Measurements from ENCODE around the gene HSF4.

The HSF4 gene

DNA sequence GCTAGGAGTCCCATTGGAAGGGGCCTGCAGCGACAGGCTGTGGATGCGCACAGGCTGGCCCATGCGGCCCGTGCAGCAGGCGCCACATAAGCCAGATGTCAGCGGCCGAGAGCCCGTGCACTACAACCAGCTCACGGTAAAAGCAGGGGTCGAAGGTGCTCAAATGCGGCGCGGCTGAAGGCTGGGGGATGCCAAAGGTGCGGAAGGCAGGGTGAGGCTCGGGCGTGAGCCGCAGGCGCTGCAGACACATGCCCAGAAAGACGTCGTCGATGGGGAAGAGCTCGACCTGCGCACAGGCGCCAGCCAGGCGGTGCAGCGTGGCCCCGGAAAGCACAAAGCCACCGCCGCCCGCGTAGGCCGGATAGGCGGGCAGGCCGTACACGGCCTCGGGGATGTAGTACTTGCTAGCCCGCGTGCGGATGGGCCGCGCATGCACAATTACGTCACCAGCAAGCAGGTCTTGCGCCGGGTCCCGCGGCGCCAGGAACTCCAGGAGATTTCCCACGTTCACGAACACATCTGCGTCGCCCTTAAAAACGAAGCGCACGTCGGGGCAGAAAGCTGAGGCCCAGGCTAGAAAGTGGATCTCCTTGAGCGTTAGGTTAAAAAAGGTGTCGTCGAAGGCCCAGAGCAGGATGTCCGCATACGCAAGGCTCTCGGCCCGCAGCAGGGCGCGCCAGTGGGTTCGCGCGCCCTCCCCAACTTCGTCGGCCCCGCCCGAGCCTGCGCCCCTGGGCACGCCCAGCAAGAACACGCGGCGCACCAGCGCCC lies 15.1 kb upstream of the HSF4 start:
- no peak for FAIRE-seq
- no peak for DNase-seq (ENCODE audit: insufficient read length, low spot score)

DNA sequence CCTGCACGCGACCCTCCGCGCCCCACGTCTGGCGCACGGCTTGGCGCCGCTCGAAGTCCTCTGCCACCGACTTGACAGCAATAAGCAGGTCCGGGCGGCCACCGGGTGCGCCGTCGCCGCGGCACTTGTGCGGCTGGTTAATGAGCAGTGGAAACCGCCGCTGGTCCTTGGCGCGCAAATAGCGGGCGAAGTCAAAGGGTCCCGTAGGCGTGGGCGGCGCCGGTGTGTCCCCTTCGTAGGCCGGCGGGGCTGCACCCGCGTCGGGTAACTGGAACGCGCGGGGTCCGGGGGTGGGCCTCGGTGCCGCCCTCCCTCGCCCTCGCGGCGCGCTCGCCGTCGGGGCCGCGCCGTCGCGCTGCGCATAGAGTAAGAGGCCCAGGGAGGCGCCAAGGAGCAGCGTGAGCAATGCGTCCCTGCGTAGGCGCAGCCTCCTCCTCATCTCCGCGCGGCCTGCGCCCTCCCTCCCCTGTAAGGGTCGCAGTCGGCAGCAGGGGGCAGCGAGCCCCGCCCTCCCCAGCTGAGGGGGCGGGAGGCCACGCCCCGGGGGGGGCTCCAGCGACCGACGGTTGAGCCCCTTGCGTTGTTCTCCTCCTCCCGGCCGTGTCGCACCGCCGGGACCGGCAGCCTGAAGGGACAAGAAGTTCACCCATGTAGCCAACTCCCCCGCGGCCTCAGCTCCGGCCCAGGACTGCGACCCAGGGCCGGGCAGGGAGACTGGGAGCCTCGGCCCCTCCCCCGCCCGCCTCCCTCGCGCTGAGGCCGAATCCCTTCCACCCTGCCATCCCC lies 14.3 kb upstream of the HSF4 start:
- no peak for DNase-seq (ENCODE audit: insufficient read length, low spot score)
- peak; percentile 71 for FAIRE-seq

DNA sequence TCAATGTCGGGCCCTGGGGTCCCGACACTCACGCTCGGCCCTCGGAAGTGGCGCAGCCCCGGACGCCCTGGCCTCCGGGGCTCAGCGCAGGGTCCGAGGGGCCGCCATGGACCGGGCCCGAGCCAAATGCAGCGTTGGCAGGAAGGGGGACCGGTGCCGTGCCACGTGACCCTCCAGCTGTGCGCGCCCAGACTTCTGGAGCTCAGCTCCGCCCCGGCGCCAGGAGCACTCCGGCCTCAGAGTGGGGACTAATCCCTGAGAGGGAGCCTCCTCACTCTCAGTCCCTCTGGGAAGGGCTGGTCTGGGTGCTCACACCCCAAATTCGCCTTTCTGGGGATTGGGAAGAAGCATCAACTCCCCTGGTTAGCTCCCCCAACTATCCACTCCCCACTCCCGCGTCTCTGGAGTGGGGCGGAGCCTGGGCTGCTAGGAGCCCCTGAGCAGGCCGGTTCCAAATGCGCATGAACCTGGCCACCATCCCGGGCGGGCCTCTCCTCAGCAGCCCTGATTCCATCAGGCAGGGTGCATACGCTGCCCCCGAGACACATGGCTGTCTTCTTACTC lies 13.6 kb upstream of the HSF4 start, which contains the start of gene B3GNT9:
Gene B3GNT9 (minus strand): TSS at position 166 of the 564 bp plus-strand sequence. CDS start 513 bp downstream, outside the sequence.
- FAIRE-seq = peak; percentile 57

DNA sequence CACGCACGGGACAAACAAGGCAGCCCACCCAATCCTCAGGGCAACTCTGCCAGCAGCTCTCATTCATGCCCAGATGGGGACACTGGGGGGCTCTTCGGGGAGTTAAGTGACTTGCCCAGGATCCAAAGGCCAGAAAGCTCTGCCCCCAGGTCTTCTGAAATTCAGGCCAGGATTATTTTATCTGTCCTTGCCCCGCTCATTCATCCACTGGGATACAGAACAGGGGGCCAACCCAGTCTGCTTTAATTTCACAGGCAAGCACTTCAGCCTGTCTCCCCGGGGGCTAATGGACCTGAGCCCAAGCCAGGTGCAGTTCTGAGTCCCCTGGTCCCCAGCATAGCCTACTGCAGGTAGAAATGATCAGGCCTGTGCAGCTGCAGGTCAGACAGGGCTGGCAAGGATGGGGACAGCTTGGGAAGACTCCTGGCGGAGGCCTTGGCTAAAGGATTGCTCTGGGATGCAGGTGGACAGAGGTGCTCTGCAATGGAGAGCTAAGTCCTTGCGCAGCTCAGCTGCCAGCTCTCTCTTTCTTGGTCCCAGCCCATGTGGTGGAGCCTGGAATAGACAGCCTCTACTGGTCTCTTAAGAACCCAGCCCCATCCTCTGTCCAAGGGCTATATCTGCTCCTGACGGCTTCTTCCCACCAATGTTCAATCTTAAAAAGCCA lies 13.0 kb upstream of the HSF4 start:
- no peak for DNase-seq (ENCODE audit: insufficient read length, low spot score)
- no peak for FAIRE-seq

More for the DNA sequence above, 13.6 kb upstream of the HSF4 start, which contains the start of gene B3GNT9:
- no peak for DNase-seq (ENCODE audit: insufficient read length, low spot score)

DNA sequence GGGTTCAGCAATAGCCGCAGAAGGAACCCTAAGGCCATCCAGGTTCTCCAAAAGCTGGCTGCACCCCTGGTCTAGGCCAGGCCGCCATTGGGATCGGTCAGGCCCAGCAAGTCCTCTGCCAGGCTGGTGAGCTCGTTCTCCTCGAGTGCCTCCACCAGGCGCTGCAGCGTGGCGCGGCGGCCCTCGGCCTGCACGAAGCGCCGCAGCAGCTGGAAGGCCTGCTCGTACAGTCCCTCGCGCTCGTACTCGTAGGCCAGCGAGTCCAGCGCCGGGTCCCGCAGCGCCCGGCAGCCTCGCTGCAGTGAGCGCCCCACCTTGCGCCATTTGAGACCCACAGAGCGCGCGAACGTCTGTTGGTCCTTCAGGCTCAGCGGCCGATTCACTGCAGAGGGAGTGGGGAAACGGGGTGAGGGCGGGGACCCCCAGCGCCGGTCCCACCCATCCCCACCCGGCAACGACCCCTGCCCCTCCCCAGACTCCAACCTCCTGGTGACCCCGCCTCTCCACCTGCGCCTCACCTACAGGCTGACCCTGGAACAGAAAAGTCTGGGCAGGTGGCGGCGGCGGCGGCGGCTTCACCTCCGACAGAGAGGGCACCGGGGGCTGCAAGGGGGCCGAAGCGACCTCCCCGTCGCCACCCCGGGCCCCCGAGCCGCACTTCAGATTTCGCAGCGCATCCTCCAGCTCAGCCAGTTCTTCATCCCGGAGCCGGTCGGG lies 9.8 kb upstream of the HSF4 start:
- FAIRE-seq = no peak
- DNase-seq (ENCODE audit: insufficient read length, low spot score) = no peak

DNA sequence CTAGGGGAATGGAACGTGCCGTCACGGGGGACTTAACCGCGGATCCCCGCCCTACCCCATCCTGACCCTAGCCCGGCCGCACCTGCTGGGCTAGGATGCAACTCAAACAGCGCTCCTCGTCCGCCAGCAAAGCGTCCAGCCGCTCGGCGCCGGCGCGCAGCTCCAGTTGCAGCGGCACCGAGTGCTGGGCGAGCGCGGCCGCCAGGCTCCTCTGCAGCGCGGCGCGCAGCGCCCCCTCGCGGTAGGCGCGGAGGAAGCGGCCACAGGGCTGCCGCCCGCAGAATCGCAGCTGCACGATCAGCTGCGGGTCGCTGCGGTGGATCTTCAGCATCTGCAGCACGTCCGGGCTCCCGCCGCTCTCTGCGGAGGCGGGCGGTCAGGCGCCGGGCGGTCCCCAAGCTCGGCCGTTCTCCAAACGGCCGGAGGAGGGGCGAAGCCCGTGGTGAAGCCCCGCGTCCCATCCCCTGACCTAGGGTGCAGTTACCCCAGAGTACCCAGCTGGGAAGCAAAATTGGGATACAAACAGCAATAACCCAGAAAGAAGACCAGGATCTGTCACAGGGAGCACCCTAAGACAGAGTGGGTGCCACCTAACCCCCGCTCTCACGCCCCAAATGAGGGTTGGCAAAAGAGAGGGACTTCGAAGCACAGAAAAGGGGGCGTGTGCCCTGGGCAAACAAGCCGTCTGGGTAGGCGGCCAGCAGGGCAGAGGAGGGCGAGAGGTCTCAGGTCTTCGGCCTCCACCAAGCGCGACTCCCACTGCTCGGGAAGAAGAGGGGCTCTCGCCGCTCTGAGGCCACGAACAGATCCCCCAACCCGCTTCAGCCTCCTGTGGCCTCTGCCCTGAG lies 9.0 kb upstream of the HSF4 start:
- DNase-seq (ENCODE audit: insufficient read length, low spot score) = peak; percentile 87
- peak; percentile 99 for FAIRE-seq

DNA sequence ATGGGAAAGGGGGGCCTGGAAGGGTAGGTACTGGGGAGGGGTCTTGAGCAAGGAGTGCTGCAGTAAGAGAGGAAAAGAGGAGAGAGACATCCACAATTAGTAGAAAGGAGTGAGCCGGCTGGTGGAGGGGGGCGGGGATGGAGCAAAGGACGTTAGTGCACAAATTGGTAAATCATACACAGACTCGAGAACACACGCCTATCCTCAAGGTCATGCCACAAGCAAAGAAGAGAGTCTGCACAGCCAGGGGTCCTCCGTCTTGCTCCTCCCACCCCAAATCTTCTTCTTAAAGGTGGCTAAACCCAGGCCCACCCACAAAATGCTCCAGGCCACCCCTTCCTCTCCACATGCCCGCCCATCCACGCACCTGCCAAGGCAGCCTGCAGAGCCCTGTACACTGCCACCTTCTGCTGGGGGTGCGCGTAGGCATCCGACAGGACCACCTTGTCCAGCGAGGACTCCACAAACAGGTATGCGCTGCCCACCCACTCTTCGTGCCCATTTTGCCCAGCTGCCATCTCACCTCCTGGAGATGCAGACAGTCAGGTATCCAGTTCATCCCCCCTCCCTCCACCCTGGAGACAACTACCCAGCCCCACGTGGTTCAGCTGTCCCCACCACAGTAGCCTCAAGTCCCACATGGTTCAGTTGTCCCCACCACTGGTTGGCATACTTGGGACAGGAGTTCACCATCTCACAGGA lies 8.3 kb upstream of the HSF4 start:
- FAIRE-seq = peak; percentile 48
- DNase-seq (ENCODE audit: insufficient read length, low spot score) = no peak

DNA sequence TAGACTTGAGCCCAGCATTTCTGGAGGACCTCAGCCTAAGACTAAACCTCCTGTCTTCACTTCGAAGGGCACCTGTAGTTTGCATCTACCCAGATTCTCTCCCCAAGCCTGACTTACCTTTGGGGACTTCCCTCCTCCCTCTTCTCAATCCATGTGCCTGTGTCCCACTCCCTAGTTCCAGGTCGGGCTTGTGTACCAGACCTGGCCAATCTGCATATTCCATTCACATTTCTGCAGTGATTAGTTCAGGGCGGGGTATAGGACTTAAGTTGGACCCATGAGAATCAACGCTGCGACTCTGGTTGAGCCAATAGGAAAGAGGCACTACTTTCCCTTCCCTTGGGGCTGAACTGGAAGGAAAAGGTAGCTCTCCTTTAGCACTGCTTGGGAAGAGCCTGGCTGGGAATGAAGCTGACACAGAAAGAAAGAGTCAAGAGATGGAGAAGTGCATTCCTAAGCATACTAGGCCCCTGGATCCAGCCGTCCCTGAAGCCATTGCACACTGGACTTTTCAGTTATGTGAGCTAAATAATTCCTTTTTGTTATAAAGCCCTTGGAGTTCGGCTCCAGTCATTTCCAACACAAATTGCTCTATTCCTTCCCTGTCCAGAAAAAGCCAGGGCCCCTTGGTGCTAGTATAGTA lies 7.3 kb upstream of the HSF4 start:
- DNase-seq (ENCODE audit: insufficient read length, low spot score) (no peak), FAIRE-seq (no peak)

DNA sequence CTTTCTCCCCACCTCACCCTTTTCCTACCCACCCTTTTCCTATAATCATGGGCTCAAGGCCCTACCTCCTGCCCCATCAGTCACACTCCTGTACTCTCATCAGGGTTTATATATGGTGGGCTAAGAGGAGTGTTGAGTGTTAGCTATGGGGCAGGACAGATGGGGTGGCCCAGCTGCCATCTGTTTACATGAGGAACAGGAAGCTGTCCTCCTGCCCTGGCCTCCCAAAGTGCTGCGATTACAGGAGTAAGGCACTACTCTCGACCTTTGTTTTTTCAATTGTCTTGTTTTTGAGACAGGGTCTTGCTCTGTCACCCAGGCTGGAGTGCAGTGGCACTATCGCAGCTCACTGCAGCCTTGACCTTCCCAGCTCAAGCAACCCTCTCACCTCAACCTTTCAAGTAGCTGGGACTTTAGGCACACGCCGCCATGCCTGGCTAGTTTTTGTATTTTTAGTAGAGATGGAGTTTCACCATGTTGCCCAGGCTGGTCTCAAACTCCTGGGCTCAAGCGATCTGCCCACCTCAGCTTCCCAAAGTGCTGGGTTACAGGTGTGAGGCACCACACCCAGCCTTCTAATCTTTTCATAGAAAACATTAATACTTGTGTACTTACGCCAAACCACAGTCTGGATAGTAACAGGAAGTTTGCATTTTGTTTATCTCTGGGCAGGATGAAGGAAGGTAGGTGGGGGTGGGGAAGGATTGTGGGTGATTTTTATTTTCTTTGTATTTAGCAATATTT lies 6.5 kb upstream of the HSF4 start:
- DNase-seq (ENCODE audit: insufficient read length, low spot score) (no peak), FAIRE-seq (no peak)

DNA sequence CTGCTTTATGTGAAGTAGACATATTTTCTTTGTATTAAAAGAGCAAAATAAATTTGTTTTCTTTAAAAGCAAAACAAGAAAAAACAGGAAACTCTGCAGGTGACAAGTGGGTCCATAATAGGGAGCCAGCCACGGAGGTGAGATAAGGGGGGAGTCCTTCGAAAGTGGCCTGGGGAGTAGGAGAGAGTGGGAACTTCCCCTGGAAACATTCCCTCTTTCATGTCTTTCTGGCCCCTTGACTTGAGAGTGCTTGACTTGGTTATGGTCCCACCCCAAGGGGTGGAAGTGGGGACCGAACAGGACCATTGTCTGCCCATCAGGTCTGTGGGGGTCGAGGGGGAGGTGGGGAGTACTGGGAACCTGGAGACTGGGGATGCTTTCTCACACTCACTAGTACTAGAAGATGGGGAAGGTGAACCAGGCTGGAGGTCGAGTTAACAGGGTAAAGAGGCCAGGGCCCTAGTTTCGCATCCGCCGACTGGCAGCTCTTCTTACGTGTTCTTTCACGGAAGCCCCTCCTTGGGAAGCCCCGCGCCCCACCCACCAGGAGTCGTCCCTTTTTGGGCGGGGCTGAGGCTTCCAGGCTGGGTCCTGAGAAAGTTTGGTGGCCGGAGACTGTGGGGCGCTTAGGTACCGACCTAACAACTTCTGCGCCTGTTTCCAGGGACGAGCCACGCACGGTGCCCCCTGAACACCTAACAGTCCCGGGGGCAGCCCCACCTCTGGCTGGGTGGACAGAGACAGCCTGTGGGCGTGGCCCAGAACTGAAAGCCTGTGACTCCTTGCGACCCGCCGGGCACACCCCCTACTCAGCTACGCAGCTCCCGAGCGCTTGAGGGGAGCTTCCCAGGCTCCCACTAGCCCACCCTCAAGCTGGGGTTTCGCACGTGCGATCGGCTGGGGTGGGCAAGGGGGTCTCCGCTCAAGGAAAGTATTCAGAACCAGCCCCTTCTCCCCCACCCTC lies 5.6 kb upstream of the HSF4 start:
- FAIRE-seq = no peak
- no peak for DNase-seq (ENCODE audit: insufficient read length, low spot score)

DNA sequence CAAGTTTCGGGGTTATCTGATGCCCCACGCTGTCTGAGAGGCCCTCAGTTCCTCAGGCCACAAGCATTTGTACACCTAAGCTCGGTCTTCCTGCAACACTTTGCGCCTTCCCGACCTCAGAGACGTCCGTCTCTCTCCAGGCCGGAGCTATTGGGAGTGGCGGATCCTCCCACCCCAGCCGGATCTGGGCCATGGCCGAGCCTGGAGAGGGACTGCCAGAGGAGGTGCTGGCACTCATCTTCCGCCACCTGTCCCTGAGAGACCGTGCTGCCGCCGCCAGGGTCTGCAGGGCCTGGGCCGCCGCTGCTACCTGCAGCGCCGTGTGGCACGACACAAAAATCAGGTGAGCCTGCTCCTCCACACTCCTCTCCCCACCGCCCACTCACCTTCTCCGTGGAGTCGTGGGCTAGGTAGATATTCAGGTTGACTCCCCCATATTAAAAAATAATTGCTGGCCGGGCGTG lies 2.9 kb upstream of the HSF4 start:
- DNase-seq (ENCODE audit: insufficient read length, low spot score) = no peak
- no peak for FAIRE-seq

DNA sequence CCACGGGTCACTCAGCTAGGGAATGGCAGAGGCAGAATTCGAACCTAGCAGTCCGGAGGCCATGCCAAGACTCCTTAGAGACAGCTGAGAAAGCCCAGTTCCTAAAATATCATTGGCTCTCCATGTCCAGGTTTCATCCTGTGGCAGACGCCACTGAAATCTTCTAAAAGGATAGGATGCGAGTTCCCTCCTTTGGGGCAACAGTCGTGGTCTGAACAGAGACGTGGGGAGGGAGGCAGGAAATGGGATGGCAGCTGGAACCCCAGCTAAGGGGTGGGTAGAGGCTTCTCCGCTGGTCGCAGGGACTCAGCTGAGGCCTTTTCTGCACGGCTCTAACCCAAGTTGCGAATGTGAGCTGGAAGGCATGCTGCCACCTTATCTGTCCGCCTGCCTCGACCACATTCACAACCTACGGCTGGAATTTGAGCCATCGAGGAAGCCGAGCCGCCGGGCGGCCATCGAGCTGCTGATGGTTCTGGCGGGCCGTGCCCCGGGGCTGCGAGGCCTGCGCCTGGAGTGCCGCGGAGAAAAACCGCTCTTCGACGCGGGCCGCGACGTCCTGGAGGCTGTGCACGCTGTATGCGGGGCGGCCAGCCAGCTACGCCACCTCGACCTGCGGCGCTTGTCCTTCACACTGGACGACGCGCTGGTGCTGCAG lies 1.9 kb upstream of the HSF4 start:
- FAIRE-seq (no peak), DNase-seq (ENCODE audit: insufficient read length, low spot score) (no peak)

DNA sequence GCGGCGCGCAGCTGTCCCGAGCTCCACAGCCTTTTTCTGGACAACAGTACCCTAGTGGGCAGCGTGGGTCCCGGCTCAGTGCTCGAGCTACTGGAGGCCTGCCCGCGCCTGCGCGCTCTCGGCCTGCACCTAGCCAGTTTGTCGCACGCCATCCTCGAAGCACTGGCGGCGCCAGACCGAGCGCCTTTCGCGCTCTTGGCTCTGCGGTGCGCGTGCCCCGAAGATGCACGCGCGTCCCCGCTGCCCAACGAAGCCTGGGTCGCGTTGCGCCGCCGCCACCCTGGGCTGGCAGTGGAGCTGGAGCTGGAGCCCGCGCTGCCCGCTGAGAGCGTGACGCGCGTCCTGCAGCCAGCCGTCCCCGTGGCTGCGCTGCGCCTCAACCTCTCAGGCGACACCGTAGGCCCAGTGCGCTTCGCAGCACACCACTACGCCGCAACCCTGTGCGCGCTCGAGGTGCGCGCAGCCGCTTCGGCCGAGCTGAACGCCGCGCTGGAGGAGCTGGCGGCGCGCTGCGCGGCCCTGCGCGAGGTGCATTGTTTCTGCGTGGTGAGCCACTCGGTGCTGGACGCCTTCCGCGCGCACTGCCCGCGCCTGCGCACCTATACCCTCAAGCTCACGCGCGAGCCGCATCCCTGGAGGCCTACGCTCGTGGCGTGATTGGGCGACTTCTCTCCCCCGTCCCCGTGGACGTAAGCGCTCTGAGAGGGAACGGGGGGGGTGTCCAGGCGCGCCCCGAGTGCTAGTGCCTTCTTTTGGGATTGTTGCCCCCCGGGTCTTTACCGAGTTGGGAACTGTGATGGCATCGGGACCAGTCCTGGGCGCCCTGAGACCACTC lies 1.2 kb upstream of the HSF4 start:
- DNase-seq (ENCODE audit: insufficient read length, low spot score) (no peak), FAIRE-seq (peak; percentile 94)

DNA sequence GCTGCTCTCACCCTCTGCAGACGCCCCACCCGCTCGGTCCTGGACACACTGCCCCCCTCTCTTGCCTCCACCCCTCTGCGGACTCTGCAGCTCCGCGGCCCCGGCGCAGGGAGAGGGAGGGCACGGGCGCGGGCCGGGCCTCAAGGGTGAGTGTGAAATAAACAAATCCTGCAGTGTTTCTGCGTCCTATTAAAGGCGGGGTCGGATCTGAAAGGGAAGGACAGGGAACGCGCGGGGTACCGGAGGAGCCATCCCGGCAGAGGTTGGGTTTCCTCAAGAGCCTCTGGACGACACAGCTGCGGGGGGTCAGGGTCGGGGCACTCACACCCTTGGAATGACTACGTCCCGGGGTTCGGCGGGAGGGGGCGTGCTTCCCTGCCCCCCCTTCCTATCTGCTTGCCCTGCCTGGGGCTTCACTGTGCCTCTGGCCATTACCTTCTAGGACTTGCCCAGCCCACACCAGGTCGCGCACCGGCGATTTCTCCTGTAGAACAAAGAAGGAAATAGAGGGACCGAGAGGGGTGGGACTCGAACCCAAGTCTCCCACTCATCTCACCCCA lies 466 bp upstream of the HSF4 start:
- DNase-seq (ENCODE audit: insufficient read length, low spot score) = no peak
- FAIRE-seq = no peak
